Motor neuron (in vitro differentiated cells): ENCODE results near the gene SLC30A1. TPM values are rescaled to one million over a fixed set of nuclear protein-coding genes. Genes with fewer than 3 reads are reported as not detected.
"Not testable (repeated sequence)": the region's sequence is repeated elsewhere in the genome, so short reads cannot be mapped to it uniquely, and the experiment has no call there.

ENCODE experiments used
- ATAC-seq, 8 experiments: fragments of 200-7000 bp; cut with Tn5 transposase; replicated peaks in 6 of 8; 2 replicates each; pipeline ENCODE4 v1.8.0; 2021; ENCODE audit warnings: mild to moderate bottlenecking in 8 of 8, moderate library complexity in 8 of 8
- H3K27ac ChIP-seq, 2 donors: fragments of 250-450 bp; sonication (Bioruptor Pico); 2 replicates each; pipeline ENCODE4 v1.9.0; 2021; ENCODE audit warnings: antibody characterized with exemption in 2 of 2, mild to moderate bottlenecking in 2 of 2, moderate library complexity in 1 of 2
- H3K4me1 ChIP-seq, 2 donors: fragments of 250-450 bp; sonication (Bioruptor Pico); replicated peaks in 1 of 2; 2 replicates each; pipeline ENCODE4 v1.6.1; 2021; ENCODE audit warnings: antibody characterized with exemption in 2 of 2, mild to moderate bottlenecking in 2 of 2, moderate library complexity in 1 of 2
- H3K4me3 ChIP-seq, 5 donors: fragments of 250-450 bp; sonication (Bioruptor Pico); 2 replicates each; pipeline ENCODE4 v1.9.0; 2021; ENCODE audit warnings: antibody characterized with exemption in 5 of 5, mild to moderate bottlenecking in 5 of 5, moderate library complexity in 4 of 5
- WGBS, 10 experiments: fragments of 450-650 bp; shearing (Covaris generic); methylation state at CpG; one replicate each; pipeline ENCODE4 v1.0.0; 2022; 5-methylcytosine and 5-hydroxymethylcytosine counted together
- in situ Hi-C, 9 experiments: fragments of 400-800 bp; cut with MboI; loops; one replicate each; pipeline ENCODE4 v1.15.0; 2021; ENCODE audit warnings: low sequenced_read_pairs in 9 of 9, low pct_unique_long_range_greater_than_20kb in 2 of 9; ENCODE audit not compliant: unreplicated experiment in 9 of 9
- total RNA-seq, 8 experiments: library from RNA; unstranded; fragments of 300-600 nt; gene quantifications; 2 replicates each; pipeline versions ENCODE4 v1.2.3 to v1.2.4, GENCODE V29; 2022

Gene SLC30A1
- total RNA-seq, 8 experiments from 2014 or later, result 7.0 to 50.3 (median 17.3) TPM

DNA sequence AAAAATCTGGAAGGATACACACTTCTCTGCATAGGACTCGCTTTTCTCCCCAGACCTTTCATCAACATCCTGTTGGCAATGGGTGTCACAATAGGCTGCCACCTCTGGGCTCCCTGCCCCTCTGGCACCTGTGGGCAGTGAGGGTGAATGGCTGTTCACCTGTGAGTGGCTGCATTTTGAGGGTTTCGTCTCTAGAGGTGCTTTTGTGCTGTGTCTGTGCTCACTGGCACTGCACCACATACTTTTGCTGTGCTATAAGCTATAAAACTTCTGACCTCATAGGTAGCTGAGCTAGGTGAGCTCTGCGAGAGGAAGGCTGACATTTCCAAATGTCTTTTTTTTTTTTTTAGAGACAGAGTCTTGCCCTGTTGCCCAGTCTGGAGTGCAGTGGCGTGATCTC is 35.9 kb downstream of the SLC30A1 start:
- Histone ChIP-seq H3K4me1 (peaks cover 0 to 3% of the 10 kb centered on the region in 2 donors), H3K4me3 (no peak overlapping the region), H3K27ac (no peak overlapping the region)
- 57 to 100% (median 90%) methylated on average over 1 to 3 of the region's 4 CpGs; no CpG with 5 or more reads in 4 of the 10 experiments for WGBS, 10 experiments
- in situ Hi-C loops, result no loop called here
- ATAC-seq, result no peak

DNA sequence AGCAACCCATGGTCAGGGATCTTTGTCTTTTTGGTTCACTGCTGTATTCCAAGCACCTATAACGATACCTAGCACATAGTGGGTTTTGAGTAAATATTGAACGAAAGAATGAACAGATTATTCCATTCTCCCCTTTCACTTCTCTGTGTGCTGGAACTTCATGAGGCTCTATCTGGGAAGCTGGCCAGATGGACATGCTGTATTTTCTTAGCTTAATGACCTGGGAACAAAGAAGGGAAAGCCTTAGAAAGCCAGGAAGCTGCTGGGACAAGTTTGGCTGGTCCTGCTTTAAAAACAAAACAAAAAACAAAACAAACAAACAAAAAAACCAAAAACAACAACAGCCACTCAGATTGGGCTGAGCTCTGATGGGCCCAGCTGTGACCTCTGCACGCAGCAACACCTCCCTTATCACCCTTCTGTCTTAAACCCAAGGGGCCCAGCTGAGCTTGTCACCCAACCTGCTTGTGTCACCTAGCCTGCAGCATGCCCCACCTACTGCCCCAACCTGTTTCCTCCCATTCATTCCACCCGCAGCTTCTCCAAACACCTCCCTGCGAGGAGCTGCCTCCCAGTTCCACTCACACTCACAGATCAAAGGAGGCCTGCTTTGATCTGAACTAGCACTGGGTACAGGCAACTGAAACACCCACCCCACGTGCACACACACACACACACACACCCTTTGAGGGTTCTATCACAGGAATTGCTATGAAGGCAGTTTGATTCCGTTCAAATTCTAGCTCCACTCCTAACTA is 37.1 kb downstream of the SLC30A1 start:
- no peak overlapping the region for H3K27ac ChIP-seq
- peaks cover 0 to 3% of the 10 kb centered on the region in 2 donors for H3K4me1 ChIP-seq
- no peak for ATAC-seq
- 22 to 83% (median 64%) methylated on average over 1 to 7 of the region's 7 CpGs for WGBS, 10 experiments
- in situ Hi-C loops, result no loop called here
- no peak overlapping the region for H3K4me3 ChIP-seq

DNA sequence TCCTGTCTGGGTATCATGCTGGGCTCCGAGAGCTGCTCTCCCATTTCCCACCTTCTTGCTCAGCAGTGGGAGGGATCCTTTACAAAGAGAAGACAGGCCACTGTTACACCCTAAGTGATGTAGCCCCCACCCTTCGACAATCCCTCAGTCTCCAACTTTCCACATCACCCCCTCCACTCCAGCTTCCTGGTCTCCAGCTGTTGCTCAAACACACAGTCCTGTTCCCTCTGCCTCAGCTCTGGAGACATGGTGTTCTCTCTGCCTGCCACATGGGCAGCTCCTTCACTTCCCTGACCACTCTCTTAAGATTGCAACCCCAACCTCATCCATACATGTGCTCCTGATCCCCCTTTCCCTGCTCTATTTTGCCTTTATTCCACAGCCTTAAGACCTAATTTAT is 37.7 kb downstream of the SLC30A1 start:
- in situ Hi-C loops, result no loop called here
- no peak overlapping the region for H3K27ac ChIP-seq
- no peak for ATAC-seq
- H3K4me3 ChIP-seq, result no peak overlapping the region
- peaks cover 0 to 3% of the 10 kb centered on the region in 2 donors for H3K4me1 ChIP-seq
- 40 to 100% (median 60%) methylated on average over 1 of the region's 2 CpGs; no CpG with 5 or more reads in 7 of the 10 experiments for WGBS, 10 experiments

GRCh38 chr1:211540824-211541223 is 38.1 kb downstream of the SLC30A1 start:
- H3K4me1 ChIP-seq, in situ Hi-C loops, H3K27ac ChIP-seq, H3K4me3 ChIP-seq, ATAC-seq: not testable (repeated sequence)
- WGBS, 10 experiments, result 0 to 100% (median 69%) methylated on average over 1 of the region's 1 CpG; no CpG with 5 or more reads in 4 of the 10 experiments

- Histone ChIP-seq H3K27ac (no peak overlapping the region), H3K4me1 (peaks cover 0 to 3% of the 10 kb centered on the region in 2 donors), H3K4me3 (no peak overlapping the region)
- ATAC-seq, result peak in 2 of 8 experiments; percentile 35 to 48
- in situ Hi-C loops, result no loop called here
- WGBS, 10 experiments, result 57 to 100% (median 74%) methylated on average over 1 to 6 of the region's 8 CpGs; no CpG with 5 or more reads in 4 of the 10 experiments
These were observed 40.7 kb downstream of the SLC30A1 start for GRCh38 chr1:211538287-211538686.

DNA sequence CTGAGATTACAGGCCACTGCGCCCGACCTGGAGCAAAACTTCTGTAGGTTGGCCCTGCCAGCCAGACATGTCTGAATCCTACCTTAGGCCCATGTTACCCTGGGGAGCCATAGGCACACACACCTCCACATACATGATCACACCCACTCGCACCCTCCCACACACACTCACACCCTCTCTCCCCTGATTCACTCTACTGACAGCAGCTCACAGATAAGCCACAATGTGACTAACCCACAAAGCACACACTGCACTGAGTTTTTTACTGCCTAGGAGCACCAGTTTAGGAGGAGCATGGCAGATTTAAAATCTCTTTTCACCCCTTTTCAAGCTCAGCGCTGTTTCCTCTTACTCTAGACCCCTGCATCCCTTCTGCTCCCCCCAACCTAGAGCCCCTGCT is 41.7 kb downstream of the SLC30A1 start:
- in situ Hi-C loops, result no loop called here
- ATAC-seq, result no peak
- no peak overlapping the region for H3K27ac ChIP-seq
- no peak overlapping the region for H3K4me3 ChIP-seq
- WGBS, 10 experiments, result 89 to 90% methylated on average over 3 of the region's 4 CpGs; no CpG with 5 or more reads in 8 of the 10 experiments
- peaks cover 0 to 3% of the 10 kb centered on the region in 2 donors for H3K4me1 ChIP-seq

GRCh38 chr1:211536606-211537005 is 42.4 kb downstream of the SLC30A1 start:
- Histone ChIP-seq H3K4me3 (no peak overlapping the region), H3K27ac (no peak overlapping the region), H3K4me1 (peaks cover 0 to 3% of the 10 kb centered on the region in 2 donors)
- in situ Hi-C loops, result no loop called here
- 20 to 100% (median 71%) methylated on average over 1 to 6 of the region's 8 CpGs; no CpG with 5 or more reads in 4 of the 10 experiments for WGBS, 10 experiments
- ATAC-seq, result no peak

DNA sequence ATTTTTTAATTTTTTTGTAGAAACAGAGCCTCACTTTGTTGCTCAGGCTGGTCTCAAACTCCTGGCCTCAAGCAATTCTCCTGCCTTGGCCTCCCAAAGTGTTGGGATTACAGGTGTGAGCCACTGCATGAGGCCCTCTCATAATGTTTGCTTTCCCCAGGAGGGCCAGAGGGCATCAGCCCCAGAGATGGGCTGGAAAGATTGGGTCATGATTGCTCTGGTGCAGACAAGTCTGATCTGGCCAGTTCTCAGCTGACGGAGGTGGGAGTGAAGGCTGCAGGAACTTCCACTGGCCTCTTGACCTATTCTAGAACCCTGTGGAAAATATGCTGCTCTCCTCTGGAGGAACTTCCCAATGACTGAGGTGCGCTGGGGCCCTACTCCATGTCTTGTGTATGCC is 43.6 kb downstream of the SLC30A1 start:
- in situ Hi-C loops, result no loop called here
- Histone ChIP-seq H3K4me3 (no peak overlapping the region), H3K27ac (no peak overlapping the region), H3K4me1 (peaks cover 0 to 3% of the 10 kb centered on the region in 2 donors)
- no peak for ATAC-seq
- WGBS, 10 experiments, result 60 to 100% (median 88%) methylated on average over 1 to 2 of the region's 2 CpGs; no CpG with 5 or more reads in 3 of the 10 experiments

DNA sequence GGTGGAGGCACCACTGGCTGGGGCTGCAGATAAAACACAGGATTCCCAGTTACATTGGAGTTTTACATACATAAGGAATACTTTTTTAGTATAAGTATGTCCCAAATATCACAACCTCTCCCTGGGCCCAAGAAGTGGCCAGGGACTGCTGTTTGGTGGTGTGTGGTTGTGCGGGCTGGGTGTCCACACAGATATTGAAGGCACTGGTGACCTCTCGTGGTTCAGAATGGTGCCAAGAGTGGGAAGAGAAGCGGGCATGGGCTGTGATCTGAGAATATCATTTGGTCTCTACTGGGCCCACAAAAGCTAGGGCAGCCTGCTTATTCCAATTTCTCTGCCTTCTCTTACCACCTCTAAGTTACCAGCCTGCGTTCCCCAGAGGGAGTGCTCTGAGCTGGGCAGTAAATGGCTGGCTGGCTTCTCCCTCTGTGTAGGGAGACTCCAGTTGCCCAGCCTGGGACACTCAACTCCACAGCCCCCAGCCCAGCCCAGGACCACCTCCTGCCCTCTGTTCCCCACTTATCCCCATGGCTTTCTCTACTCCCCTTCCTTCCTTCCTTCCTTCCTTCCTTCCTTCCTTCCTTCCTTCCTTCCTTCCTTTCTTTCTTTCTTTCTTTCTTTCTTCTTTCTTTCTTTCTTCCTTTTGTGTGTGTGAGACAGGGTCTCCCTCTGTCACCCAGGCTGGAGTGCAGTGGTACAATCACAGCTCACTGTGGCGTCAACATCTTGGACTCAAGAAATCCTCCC is 44.2 kb downstream of the SLC30A1 start:
- H3K4me3 ChIP-seq, result no peak overlapping the region
- peaks cover 0 to 3% of the 10 kb centered on the region in 2 donors for H3K4me1 ChIP-seq
- WGBS, 10 experiments, result 0 to 92% (median 81%) methylated on average over 1 to 4 of the region's 5 CpGs; no CpG with 5 or more reads in 4 of the 10 experiments
- ATAC-seq, result no peak
- no peak overlapping the region for H3K27ac ChIP-seq
- in situ Hi-C loops, result no loop called here

DNA sequence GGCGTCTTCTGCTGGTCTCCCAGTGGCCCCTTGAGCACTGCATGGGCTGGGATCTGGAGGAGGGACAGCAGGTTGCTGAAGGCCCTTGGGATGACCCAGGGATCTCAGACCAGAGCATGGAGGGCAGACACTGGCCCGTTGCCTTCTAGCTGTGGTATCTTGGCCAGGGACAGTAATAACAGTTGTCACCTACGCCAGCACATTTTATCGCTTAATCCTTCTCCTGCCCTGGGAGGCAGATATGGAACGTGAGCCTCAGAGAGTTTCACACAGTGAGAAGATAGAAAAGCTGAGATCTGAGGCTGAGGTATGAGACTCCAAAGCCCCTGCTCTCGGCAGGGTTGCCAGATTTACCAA is 46.9 kb downstream of the SLC30A1 start:
- H3K4me3 ChIP-seq, result no peak overlapping the region
- no peaks in the 10 kb centered on the region for H3K4me1 ChIP-seq
- 33 to 100% (median 81%) methylated on average over 1 to 5 of the region's 6 CpGs; no CpG with 5 or more reads in 4 of the 10 experiments for WGBS, 10 experiments
- in situ Hi-C loops, result no loop called here
- ATAC-seq, result no peak
- no peak overlapping the region for H3K27ac ChIP-seq

DNA sequence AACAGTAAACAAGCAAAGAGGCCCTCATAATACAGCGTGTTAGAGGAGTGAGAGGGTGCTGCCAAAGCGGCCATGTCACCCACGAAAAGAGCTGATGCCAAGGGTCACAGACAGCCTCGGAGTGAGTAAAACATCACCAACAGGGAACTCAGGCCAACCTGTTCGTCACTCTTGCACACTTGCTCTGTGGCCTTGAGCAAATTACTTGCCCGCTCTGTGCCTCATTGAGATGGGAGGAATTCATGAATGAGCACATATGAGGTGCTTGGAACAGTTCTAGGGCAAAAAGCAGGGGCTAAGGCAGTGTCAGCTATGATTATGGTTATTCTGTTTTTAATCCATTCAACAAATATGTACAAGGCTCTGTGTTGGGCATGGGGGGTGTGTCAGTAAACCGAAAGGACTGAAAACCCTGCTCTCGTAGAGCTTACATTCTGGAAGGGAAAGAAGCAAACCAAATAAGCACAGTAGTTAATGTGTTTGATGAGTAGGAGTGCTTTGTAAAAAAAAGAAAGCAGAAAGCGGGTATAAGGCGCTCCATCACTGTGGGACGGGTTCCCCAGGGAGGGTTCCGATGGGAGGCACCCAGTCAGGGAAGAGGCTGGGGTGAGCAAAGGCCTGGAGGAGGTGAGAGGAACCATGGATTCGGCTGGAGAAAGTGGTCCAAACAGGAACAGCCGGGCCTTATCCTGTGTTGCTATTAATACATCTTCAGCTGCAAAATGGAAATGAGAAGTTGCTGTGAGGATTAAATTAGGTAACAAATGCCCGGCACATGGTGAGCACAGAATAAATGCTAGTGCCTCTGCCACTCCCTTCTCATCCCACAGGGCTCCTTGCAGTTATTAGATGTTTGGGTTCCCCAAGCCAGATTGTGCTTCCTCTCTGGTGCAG is 47.5 kb downstream of the SLC30A1 start:
- in situ Hi-C loops, result no loop called here
- H3K27ac ChIP-seq, result no peak overlapping the region
- no peaks in the 10 kb centered on the region for H3K4me1 ChIP-seq
- no peak overlapping the region for H3K4me3 ChIP-seq
- WGBS, 10 experiments, result 37 to 100% (median 86%) methylated on average over 1 to 15 of the region's 15 CpGs
- ATAC-seq, result peak in 2 of 8 experiments; percentile 6 to 60

DNA sequence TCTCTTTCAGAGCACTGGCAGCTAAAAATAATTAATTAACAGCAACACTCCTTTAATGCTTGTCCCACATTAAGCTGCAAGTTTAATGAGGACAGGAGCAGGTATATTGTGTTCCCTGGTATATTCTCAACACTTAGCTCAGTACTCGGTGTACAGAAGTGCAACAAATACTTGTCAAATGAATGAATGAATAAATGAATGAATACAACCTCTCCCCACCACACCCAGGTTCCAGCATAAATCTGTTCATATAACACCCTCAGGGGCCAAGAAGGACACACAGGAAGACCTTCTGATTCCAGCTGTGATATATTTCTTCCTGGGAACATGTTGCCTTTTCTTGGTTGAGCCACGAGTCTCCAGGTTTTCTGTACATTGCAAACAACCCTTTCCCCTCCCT is 48.9 kb downstream of the SLC30A1 start:
- ATAC-seq, result peak in 3 of 8 experiments; percentile 78 to 81 (median 78)
- Histone ChIP-seq H3K27ac (no peak overlapping the region), H3K4me3 (no peak overlapping the region), H3K4me1 (no peaks in the 10 kb centered on the region)
- in situ Hi-C loops, result no loop called here
- WGBS, 10 experiments, result 13 to 93% (median 52%) methylated on average over 1 to 2 of the region's 2 CpGs; no CpG with 5 or more reads in 3 of the 10 experiments
